ENCODE measurements around the gene ELMO1. TPM values are rescaled to one million over a fixed set of nuclear protein-coding genes. Genes with fewer than 3 reads are reported as not detected.
A peak's percentile ranks its signal among the peaks of the same experiment; 100 is the strongest.

The ELMO1 gene
- total and polyA plus RNA-seq, 10 of the 15 experiments (the other 5 are each of a cell fraction or from before 2014, with no cell fraction given): 22.6 to 85.9 (median 56.6) TPM

DNA sequence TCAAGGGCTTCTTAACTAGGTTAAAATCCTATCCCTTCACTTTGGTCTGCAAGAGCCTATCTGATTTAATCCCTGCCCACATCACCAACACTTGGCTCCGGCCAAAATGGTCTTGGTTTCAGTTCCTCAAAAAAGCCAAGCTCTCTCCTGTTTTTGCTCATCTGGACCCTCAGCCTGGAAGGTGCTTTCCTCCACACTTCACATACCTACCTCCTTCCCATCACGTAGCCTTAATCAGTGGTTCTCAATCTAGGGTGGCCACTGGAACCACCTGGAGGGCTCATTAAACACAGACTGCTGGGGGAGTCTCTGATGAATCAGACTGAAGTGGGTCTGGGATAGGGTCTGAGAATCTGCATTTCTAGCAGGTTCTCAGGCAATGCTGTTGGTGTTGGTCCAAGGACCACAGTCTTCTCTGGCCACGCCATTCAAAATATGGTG, 497.4 kb downstream of the ELMO1 start (continued):
- TF ChIP-seq, protein P1, sequence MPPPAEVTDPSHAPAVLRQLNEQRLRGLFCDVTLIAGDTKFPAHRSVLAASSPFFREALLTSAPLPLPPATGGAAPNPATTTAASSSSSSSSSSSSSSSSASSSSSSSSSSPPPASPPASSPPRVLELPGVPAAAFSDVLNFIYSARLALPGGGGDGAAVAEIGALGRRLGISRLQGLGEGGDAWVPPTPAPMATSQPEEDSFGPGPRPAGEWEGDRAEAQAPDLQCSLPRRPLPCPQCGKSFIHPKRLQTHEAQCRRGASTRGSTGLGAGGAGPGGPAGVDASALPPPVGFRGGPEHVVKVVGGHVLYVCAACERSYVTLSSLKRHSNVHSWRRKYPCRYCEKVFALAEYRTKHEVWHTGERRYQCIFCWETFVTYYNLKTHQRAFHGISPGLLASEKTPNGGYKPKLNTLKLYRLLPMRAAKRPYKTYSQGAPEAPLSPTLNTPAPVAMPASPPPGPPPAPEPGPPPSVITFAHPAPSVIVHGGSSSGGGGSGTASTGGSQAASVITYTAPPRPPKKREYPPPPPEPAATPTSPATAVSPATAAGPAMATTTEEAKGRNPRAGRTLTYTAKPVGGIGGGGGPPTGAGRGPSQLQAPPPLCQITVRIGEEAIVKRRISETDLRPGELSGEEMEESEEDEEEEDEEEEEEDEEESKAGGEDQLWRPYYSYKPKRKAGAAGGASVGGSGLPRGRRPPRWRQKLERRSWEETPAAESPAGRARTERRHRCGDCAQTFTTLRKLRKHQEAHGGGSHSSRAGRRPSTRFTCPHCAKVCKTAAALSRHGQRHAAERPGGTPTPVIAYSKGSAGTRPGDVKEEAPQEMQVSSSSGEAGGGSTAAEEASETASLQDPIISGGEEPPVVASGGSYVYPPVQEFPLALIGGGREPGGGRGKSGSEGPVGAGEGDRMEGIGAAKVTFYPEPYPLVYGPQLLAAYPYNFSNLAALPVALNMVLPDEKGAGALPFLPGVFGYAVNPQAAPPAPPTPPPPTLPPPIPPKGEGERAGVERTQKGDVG (CRISPR knock-in tag; IDR thresholded peaks at IDR 0.05): no peak
- TF ChIP-seq EP300 (IDR thresholded peaks at IDR 0.05; ENCODE audit: borderline replicate concordance in 1 of 2, control insufficient read depth in 1 of 2, low read depth in 2 of 2, low read length in 2 of 2) (peak; percentile 87 to 100), KAT2A (conservative IDR thresholded peaks at IDR 0.05; ENCODE audit: control insufficient read depth, low read depth, low read length) (no peak), PAX8 (IDR thresholded peaks at IDR 0.05) (no peak), IKZF1 (conservative IDR thresholded peaks at IDR 0.05) (peak; percentile 98), RAD21 (IDR thresholded peaks at IDR 0.05; ENCODE audit: insufficient read depth, low read depth, low read length) (peak; percentile 26; the same call in 1 of the 2 replicates), SMC3 (IDR thresholded peaks at IDR 0.05; ENCODE audit: borderline replicate concordance, low read length) (no peak; the same call in 1 of the 2 replicates), SIX5 (IDR thresholded peaks at IDR 0.05; ENCODE audit: low read depth, low read length, severe bottlenecking) (no peak), TCF7 (IDR thresholded peaks at IDR 0.05; ENCODE audit: borderline replicate concordance) (no peak; the same call in 1 of the 2 replicates), GATAD2B (conservative IDR thresholded peaks at IDR 0.05; ENCODE audit: low read depth) (peak; percentile 89), SREBF2 (IDR thresholded peaks at IDR 0.05; ENCODE audit: low read length) (no peak), LARP7 (IDR thresholded peaks at IDR 0.05) (peak; percentile 61; the same call in 1 of the 2 replicates), TAF1 (IDR thresholded peaks at IDR 0.05; ENCODE audit: borderline replicate concordance, low read depth, low read length) (no peak)
- TF ChIP-seq, protein P2, sequence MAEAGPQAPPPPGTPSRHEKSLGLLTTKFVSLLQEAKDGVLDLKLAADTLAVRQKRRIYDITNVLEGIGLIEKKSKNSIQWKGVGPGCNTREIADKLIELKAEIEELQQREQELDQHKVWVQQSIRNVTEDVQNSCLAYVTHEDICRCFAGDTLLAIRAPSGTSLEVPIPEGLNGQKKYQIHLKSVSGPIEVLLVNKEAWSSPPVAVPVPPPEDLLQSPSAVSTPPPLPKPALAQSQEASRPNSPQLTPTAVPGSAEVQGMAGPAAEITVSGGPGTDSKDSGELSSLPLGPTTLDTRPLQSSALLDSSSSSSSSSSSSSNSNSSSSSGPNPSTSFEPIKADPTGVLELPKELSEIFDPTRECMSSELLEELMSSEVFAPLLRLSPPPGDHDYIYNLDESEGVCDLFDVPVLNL (IDR thresholded peaks at IDR 0.05; ENCODE audit: low read depth, low read length): no peak
- TF ChIP-seq, protein P3, sequence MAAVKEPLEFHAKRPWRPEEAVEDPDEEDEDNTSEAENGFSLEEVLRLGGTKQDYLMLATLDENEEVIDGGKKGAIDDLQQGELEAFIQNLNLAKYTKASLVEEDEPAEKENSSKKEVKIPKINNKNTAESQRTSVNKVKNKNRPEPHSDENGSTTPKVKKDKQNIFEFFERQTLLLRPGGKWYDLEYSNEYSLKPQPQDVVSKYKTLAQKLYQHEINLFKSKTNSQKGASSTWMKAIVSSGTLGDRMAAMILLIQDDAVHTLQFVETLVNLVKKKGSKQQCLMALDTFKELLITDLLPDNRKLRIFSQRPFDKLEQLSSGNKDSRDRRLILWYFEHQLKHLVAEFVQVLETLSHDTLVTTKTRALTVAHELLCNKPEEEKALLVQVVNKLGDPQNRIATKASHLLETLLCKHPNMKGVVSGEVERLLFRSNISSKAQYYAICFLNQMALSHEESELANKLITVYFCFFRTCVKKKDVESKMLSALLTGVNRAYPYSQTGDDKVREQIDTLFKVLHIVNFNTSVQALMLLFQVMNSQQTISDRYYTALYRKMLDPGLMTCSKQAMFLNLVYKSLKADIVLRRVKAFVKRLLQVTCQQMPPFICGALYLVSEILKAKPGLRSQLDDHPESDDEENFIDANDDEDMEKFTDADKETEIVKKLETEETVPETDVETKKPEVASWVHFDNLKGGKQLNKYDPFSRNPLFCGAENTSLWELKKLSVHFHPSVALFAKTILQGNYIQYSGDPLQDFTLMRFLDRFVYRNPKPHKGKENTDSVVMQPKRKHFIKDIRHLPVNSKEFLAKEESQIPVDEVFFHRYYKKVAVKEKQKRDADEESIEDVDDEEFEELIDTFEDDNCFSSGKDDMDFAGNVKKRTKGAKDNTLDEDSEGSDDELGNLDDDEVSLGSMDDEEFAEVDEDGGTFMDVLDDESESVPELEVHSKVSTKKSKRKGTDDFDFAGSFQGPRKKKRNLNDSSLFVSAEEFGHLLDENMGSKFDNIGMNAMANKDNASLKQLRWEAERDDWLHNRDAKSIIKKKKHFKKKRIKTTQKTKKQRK (IDR thresholded peaks at IDR 0.05; ENCODE audit: low read depth, low read length): no peak
- TF ChIP-seq, protein P4, sequence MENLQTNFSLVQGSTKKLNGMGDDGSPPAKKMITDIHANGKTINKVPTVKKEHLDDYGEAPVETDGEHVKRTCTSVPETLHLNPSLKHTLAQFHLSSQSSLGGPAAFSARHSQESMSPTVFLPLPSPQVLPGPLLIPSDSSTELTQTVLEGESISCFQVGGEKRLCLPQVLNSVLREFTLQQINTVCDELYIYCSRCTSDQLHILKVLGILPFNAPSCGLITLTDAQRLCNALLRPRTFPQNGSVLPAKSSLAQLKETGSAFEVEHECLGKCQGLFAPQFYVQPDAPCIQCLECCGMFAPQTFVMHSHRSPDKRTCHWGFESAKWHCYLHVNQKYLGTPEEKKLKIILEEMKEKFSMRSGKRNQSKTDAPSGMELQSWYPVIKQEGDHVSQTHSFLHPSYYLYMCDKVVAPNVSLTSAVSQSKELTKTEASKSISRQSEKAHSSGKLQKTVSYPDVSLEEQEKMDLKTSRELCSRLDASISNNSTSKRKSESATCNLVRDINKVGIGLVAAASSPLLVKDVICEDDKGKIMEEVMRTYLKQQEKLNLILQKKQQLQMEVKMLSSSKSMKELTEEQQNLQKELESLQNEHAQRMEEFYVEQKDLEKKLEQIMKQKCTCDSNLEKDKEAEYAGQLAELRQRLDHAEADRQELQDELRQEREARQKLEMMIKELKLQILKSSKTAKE (IDR thresholded peaks at IDR 0.05; ENCODE audit: low read depth, poor library complexity, severe bottlenecking): peak; percentile 87
- TF ChIP-seq, protein P5, sequence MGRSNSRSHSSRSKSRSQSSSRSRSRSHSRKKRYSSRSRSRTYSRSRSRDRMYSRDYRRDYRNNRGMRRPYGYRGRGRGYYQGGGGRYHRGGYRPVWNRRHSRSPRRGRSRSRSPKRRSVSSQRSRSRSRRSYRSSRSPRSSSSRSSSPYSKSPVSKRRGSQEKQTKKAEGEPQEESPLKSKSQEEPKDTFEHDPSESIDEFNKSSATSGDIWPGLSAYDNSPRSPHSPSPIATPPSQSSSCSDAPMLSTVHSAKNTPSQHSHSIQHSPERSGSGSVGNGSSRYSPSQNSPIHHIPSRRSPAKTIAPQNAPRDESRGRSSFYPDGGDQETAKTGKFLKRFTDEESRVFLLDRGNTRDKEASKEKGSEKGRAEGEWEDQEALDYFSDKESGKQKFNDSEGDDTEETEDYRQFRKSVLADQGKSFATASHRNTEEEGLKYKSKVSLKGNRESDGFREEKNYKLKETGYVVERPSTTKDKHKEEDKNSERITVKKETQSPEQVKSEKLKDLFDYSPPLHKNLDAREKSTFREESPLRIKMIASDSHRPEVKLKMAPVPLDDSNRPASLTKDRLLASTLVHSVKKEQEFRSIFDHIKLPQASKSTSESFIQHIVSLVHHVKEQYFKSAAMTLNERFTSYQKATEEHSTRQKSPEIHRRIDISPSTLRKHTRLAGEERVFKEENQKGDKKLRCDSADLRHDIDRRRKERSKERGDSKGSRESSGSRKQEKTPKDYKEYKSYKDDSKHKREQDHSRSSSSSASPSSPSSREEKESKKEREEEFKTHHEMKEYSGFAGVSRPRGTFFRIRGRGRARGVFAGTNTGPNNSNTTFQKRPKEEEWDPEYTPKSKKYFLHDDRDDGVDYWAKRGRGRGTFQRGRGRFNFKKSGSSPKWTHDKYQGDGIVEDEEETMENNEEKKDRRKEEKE (IDR thresholded peaks at IDR 0.05): no peak

All from GM12878 (cell line).